HEK293 (cell line): Measurements from ENCODE around the gene OR2H1.

Experiments used
- AEBP2 ChIP-seq: fragments of 450-650 bp; formaldehyde crosslinking; IDR thresholded peaks from 2 replicates; pipeline ENCODE4 v1.5.1; 2016; ENCODE audit warnings: missing biosample characterization, missing genetic modification characterization, borderline replicate concordance
- CTCF ChIP-seq: fragments of 450-650 bp; formaldehyde crosslinking; IDR thresholded peaks from 2 replicates; pipeline ENCODE4 v1.5.1; 2016; ENCODE audit warnings: missing biosample characterization, missing genetic modification characterization
- HIC1 ChIP-seq: fragments of 450-650 bp; formaldehyde crosslinking; IDR thresholded peaks from 2 replicates; pipeline ENCODE4 v1.5.1; 2016; ENCODE audit warnings: missing biosample characterization, missing genetic modification characterization
- HOXC10 ChIP-seq: sonication (generic); formaldehyde crosslinking; IDR thresholded peaks from 2 replicates; pipeline ENCODE4 v1.8.1; 2023; ENCODE audit warnings: mild to moderate bottlenecking, missing genetic modification reagents
- IKZF3 ChIP-seq: fragments of 450-650 bp; IDR thresholded peaks from 2 replicates; pipeline ENCODE4 v1.5.0; 2018; ENCODE audit warnings: missing biosample characterization, mild to moderate bottlenecking, missing genetic modification characterization, moderate library complexity
- MZF1 ChIP-seq: fragments of 450-650 bp; formaldehyde crosslinking; IDR thresholded peaks from 2 replicates; pipeline ENCODE4 v1.5.1; 2017; ENCODE audit warnings: missing biosample characterization, missing genetic modification characterization, borderline replicate concordance
- OSR2 ChIP-seq: fragments of 450-650 bp; formaldehyde crosslinking; IDR thresholded peaks from 2 replicates; pipeline ENCODE4 v1.5.1; 2016; ENCODE audit warnings: missing biosample characterization, missing genetic modification characterization
- PRDM6 ChIP-seq: fragments of 450-650 bp; formaldehyde crosslinking; IDR thresholded peaks from 2 replicates; pipeline ENCODE4 v1.5.1; 2017; ENCODE audit warnings: missing biosample characterization, missing genetic modification characterization
- ZBTB48 ChIP-seq: fragments of 450-650 bp; formaldehyde crosslinking; IDR thresholded peaks from 2 replicates; pipeline ENCODE4 v1.5.1; 2016; ENCODE audit warnings: missing biosample characterization, missing genetic modification characterization
- ZNF174 ChIP-seq: fragments of 450-650 bp; formaldehyde crosslinking; IDR thresholded peaks from 2 replicates; pipeline ENCODE4 v1.5.0; 2017; ENCODE audit warnings: missing biosample characterization, mild to moderate bottlenecking, missing genetic modification characterization
- ZNF175 ChIP-seq: fragments of 450-650 bp; formaldehyde crosslinking; IDR thresholded peaks from 2 replicates; pipeline ENCODE4 v1.5.1; 2016; ENCODE audit warnings: missing biosample characterization, missing genetic modification characterization
- ZNF239 ChIP-seq: fragments of 450-650 bp; formaldehyde crosslinking; IDR thresholded peaks from 2 replicates; pipeline ENCODE4 v1.5.1; 2016; ENCODE audit warnings: missing biosample characterization, missing genetic modification characterization
- ZNF274 ChIP-seq, 2 experiments: fragments of 200-500 bp in 1 of 2; fragments of 450-650 bp in 1 of 2; sonication (Bioruptor generic) in 1 of 2; formaldehyde crosslinking in 1 of 2; IDR thresholded peaks; 2 replicates each; pipeline versions ENCODE4 v1.5.1 to v1.6.1; 2014 to 2016; ENCODE audit warnings: borderline replicate concordance in 1 of 2, inconsistent platforms in 1 of 2, low read length in 1 of 2, missing biosample characterization in 1 of 2, missing genetic modification characterization in 1 of 2
- ZNF398 ChIP-seq: fragments of 450-650 bp; formaldehyde crosslinking; IDR thresholded peaks from 2 replicates; pipeline ENCODE4 v1.5.1; 2017; ENCODE audit warnings: missing biosample characterization, missing genetic modification characterization
- ZNF449 ChIP-seq: fragments of 450-650 bp; formaldehyde crosslinking; IDR thresholded peaks from 2 replicates; pipeline ENCODE4 v1.5.1; 2017; ENCODE audit warnings: missing biosample characterization, mild to moderate bottlenecking, missing genetic modification characterization, moderate library complexity
- ZNF488 ChIP-seq: fragments of 450-650 bp; formaldehyde crosslinking; IDR thresholded peaks from 2 replicates; pipeline ENCODE4 v1.5.1; 2016; ENCODE audit warnings: missing biosample characterization, missing genetic modification characterization
- ZNF560 ChIP-seq: fragments of 450-650 bp; formaldehyde crosslinking; IDR thresholded peaks from 2 replicates; pipeline ENCODE4 v1.5.1; 2017; ENCODE audit warnings: missing biosample characterization, missing genetic modification characterization, borderline replicate concordance
- ZNF561 ChIP-seq: fragments of 450-650 bp; IDR thresholded peaks from 2 replicates; pipeline ENCODE4 v1.5.1; 2018; ENCODE audit warnings: missing biosample characterization, missing genetic modification characterization, borderline replicate concordance
- ZNF580 ChIP-seq: fragments of 450-650 bp; formaldehyde crosslinking; IDR thresholded peaks from 2 replicates; pipeline ENCODE4 v1.5.1; 2016; ENCODE audit warnings: missing biosample characterization, missing genetic modification characterization
- ZNF629 ChIP-seq: fragments of 450-650 bp; formaldehyde crosslinking; IDR thresholded peaks from 2 replicates; pipeline ENCODE4 v1.5.1; 2017; ENCODE audit warnings: missing biosample characterization, missing genetic modification characterization
- ZNF658 ChIP-seq: fragments of 450-650 bp; formaldehyde crosslinking; IDR thresholded peaks from 2 replicates; pipeline ENCODE4; 2016; ENCODE audit warnings: missing biosample characterization, missing genetic modification characterization
- ZNF660 ChIP-seq: fragments of 450-650 bp; IDR thresholded peaks from 2 replicates; pipeline ENCODE4 v1.5.1; 2018; ENCODE audit warnings: missing biosample characterization, mild to moderate bottlenecking, missing genetic modification characterization
- ZNF664 ChIP-seq: fragments of 450-650 bp; formaldehyde crosslinking; IDR thresholded peaks from 2 replicates; pipeline ENCODE4 v1.5.1; 2016; ENCODE audit warnings: missing biosample characterization, missing genetic modification characterization
- ZSCAN5A ChIP-seq: fragments of 450-650 bp; formaldehyde crosslinking; IDR thresholded peaks from 2 replicates; pipeline ENCODE4 v1.5.1; 2016; ENCODE audit warnings: missing biosample characterization, missing genetic modification characterization

Gene OR2H1

GRCh38 chr6:29510202-29510601, 53.2 kb downstream of the OR2H1 start (continued):
- peak; percentile 52; the same call in 1 of the 2 replicates for TF ChIP-seq ZNF398 (tag by site-specific recombination)
- TF ChIP-seq CTCF (tag by site-specific recombination) = peak; percentile 52
- TF ChIP-seq IKZF3 (tag by site-specific recombination) = 0 out of 2 replicates have a peak, but pooled peaks have one; percentile 16
- TF ChIP-seq ZNF274 (IDR thresholded peaks at IDR 0.05; ENCODE audit: low read length) = no peak
- no peak for TF ChIP-seq ZNF274 (tag by site-specific recombination; IDR thresholded peaks at IDR 0.05; ENCODE audit: borderline replicate concordance)
- no peak for TF ChIP-seq OSR2
- peak; percentile 40; the same call in 1 of the 2 replicates for TF ChIP-seq PRDM6 (tag by site-specific recombination)
- TF ChIP-seq ZNF175 (tag by site-specific recombination) = no peak
- TF ChIP-seq ZBTB48 (tag by site-specific recombination) = 0 out of 2 replicates have a peak, but pooled peaks have one; percentile 29
- TF ChIP-seq ZSCAN5A (tag by site-specific recombination) = no peak
- no peak for TF ChIP-seq ZNF580
- peak; percentile 79; the same call in 1 of the 2 replicates for TF ChIP-seq ZNF561 (tag by site-specific recombination)
- no peak for TF ChIP-seq ZNF658 (tag by site-specific recombination)
- no peak for TF ChIP-seq ZNF239 (tag by site-specific recombination)
- no peak for TF ChIP-seq MZF1 (tag by site-specific recombination)
- no peak for TF ChIP-seq AEBP2
- no peak for TF ChIP-seq ZNF560 (tag by site-specific recombination)
- no peak for TF ChIP-seq HIC1 (tag by site-specific recombination)
- TF ChIP-seq ZNF660 = 0 out of 2 replicates have a peak, but pooled peaks have one; percentile 53
- TF ChIP-seq ZNF488 (tag by site-specific recombination) = no peak
- TF ChIP-seq ZNF449 = no peak
- TF ChIP-seq HOXC10 = no peak
- 0 out of 2 replicates have a peak, but pooled peaks have one; percentile 24 for TF ChIP-seq ZNF629 (tag by site-specific recombination)
- no peak for TF ChIP-seq ZNF174 (tag by site-specific recombination)
- TF ChIP-seq ZNF664 = no peak
